MG63 (cell line): ENCODE results near the gene ZDHHC23. TPM values are rescaled to one million over a fixed set of nuclear protein-coding genes. Genes with fewer than 3 reads are reported as not detected.

Source experiments
- DNase-seq: peaks from one replicate; pipeline ENCODE4 v3.0.0-alpha.2; 2020
- H3K27me3 ChIP-seq: fragments of 250-450 bp; sonication (Bioruptor Pico); 2 replicates; pipeline ENCODE4 v1.5.1; 2020; ENCODE audit warnings: mild to moderate bottlenecking, moderate library complexity
- H3K36me3 ChIP-seq: fragments of 250-450 bp; sonication (Bioruptor Pico); 2 replicates; pipeline ENCODE4 v1.5.1; 2020; ENCODE audit warnings: mild to moderate bottlenecking, moderate library complexity
- H3K4me3 ChIP-seq: fragments of 250-450 bp; sonication (Bioruptor Pico); 2 replicates; pipeline ENCODE4 v1.5.1; 2020; ENCODE audit warnings: mild to moderate bottlenecking, moderate library complexity
- H3K9me3 ChIP-seq: fragments of 250-450 bp; sonication (Bioruptor Pico); 2 replicates; pipeline ENCODE4 v1.5.1; 2020; ENCODE audit warnings: mild to moderate bottlenecking, moderate library complexity
- total RNA-seq: library from RNA; depleted of rRNA; stranded (reverse); fragments of >200 nt; shearing (Covaris generic); gene quantifications from 2 replicates; pipeline ENCODE4 v1.2.3, GENCODE V29; 2014; ENCODE audit warnings: low replicate concordance; rRNA removed

ZDHHC23 gene
- total RNA-seq: 5.8 and 8.5 TPM in 2 replicates

- peak; percentile 86 for DNase-seq
- Histone ChIP-seq H3K27me3 (0 out of 2 replicates have a peak, but pooled peaks cover 2% of the 10 kb centered on the region), H3K9me3 (no peaks in the 10 kb centered on the region), H3K4me3 (peak within 1 kb of the TSS; percentile 54), H3K36me3 (no peaks in the 10 kb centered on the region)
Observed at GRCh38 chr3:113947372-113948014, at the start of gene ZDHHC23. Gene ZDHHC23, plus strand, starts transcription at chr3:113948013. Its CDS starts 790 bp downstream, at chr3:113948803.

GRCh38 chr3:113898892-113899291, 48.9 kb upstream of the ZDHHC23 start:
- Histone ChIP-seq H3K4me3 (no peak overlapping the region), H3K9me3 (no peaks in the 10 kb centered on the region), H3K27me3 (no peaks in the 10 kb centered on the region; the same call in none of the 2 replicates), H3K36me3 (no peaks in the 10 kb centered on the region)
- no peak for DNase-seq

GRCh38 chr3:113906568-113907140, 41.2 kb upstream of the ZDHHC23 start:
- Histone ChIP-seq H3K36me3 (no peaks in the 10 kb centered on the region), H3K27me3 (0 out of 2 replicates have a peak, but pooled peaks cover 3% of the 10 kb centered on the region), H3K4me3 (no peak overlapping the region), H3K9me3 (peaks cover 3% of the 10 kb centered on the region; the same call in 1 of the 2 replicates)
- DNase-seq: no peak

- DNase-seq: no peak
- Histone ChIP-seq H3K36me3 (no peaks in the 10 kb centered on the region), H3K27me3 (0 out of 2 replicates have a peak, but pooled peaks cover 3% of the 10 kb centered on the region), H3K9me3 (peaks cover 3% of the 10 kb centered on the region; the same call in 1 of the 2 replicates), H3K4me3 (no peak overlapping the region)
Observed at GRCh38 chr3:113908133-113908532, 39.7 kb upstream of the ZDHHC23 start.

- no peaks in the 10 kb centered on the region for H3K36me3 ChIP-seq
- H3K27me3 ChIP-seq: 0 out of 2 replicates have a peak, but pooled peaks cover 3% of the 10 kb centered on the region
- no peak for DNase-seq
- no peak overlapping the region for H3K4me3 ChIP-seq
- H3K9me3 ChIP-seq: no peaks in the 10 kb centered on the region
Observed at GRCh38 chr3:113910966-113911365, 36.8 kb upstream of the ZDHHC23 start.

- H3K36me3 ChIP-seq: no peaks in the 10 kb centered on the region
- H3K27me3 ChIP-seq: 0 out of 2 replicates have a peak, but pooled peaks cover 3% of the 10 kb centered on the region
- DNase-seq: peak; percentile 10
- H3K4me3 ChIP-seq: no peak overlapping the region
- no peaks in the 10 kb centered on the region for H3K9me3 ChIP-seq
Observed at GRCh38 chr3:113912552-113913236, 35.1 kb upstream of the ZDHHC23 start.

- no peaks in the 10 kb centered on the region for H3K36me3 ChIP-seq
- H3K4me3 ChIP-seq: no peak overlapping the region
- H3K27me3 ChIP-seq: 0 out of 2 replicates have a peak, but pooled peaks cover 3% of the 10 kb centered on the region
- no peaks in the 10 kb centered on the region for H3K9me3 ChIP-seq
- DNase-seq: peak; percentile 28
Observed at GRCh38 chr3:113914646-113915045, 33.2 kb upstream of the ZDHHC23 start.

- DNase-seq: no peak
- no peak overlapping the region for H3K4me3 ChIP-seq
- H3K36me3 ChIP-seq: no peaks in the 10 kb centered on the region
- H3K9me3 ChIP-seq: peaks cover 12% of the 10 kb centered on the region
- H3K27me3 ChIP-seq: 0 out of 2 replicates have a peak, but pooled peaks cover 4% of the 10 kb centered on the region
Observed at GRCh38 chr3:113927556-113927955, 20.3 kb upstream of the ZDHHC23 start.

GRCh38 chr3:113946831-113947230, 982 bp upstream of the ZDHHC23 start:
- Histone ChIP-seq H3K27me3 (0 out of 2 replicates have a peak, but pooled peaks cover 2% of the 10 kb centered on the region), H3K9me3 (no peaks in the 10 kb centered on the region), H3K36me3 (no peaks in the 10 kb centered on the region), H3K4me3 (peak overlapping the region; percentile 54)
- DNase-seq: no peak

GRCh38 chr3:113948015-113948917, 453 bp downstream of the ZDHHC23 start:
- peak; percentile 37 for DNase-seq
- Histone ChIP-seq H3K36me3 (no peaks in the 10 kb centered on the region), H3K9me3 (no peaks in the 10 kb centered on the region), H3K27me3 (0 out of 2 replicates have a peak, but pooled peaks cover 2% of the 10 kb centered on the region), H3K4me3 (peak overlapping the region; percentile 54)

- no peaks in the 10 kb centered on the region for H3K9me3 ChIP-seq
- no peak overlapping the region for H3K4me3 ChIP-seq
- no peaks in the 10 kb centered on the region for H3K27me3 ChIP-seq
- DNase-seq: no peak
- no peaks in the 10 kb centered on the region for H3K36me3 ChIP-seq
Observed at GRCh38 chr3:113952921-113953320, 5.1 kb downstream of the ZDHHC23 start.

GRCh38 chr3:113953677-113954076, 5.9 kb downstream of the ZDHHC23 start:
- no peaks in the 10 kb centered on the region for H3K9me3 ChIP-seq
- DNase-seq: no peak

GRCh38 chr3:113954091-113954685, 6.4 kb downstream of the ZDHHC23 start:
- Histone ChIP-seq H3K9me3 (no peaks in the 10 kb centered on the region), H3K27me3 (no peaks in the 10 kb centered on the region)
- no peak for DNase-seq

More at GRCh38 chr3:113953677-113954076, 5.9 kb downstream of the ZDHHC23 start:
- no peak overlapping the region for H3K4me3 ChIP-seq
- H3K36me3 ChIP-seq: no peaks in the 10 kb centered on the region
- H3K27me3 ChIP-seq: no peaks in the 10 kb centered on the region

GRCh38 chr3:113963879-113964278, 16.1 kb downstream of the ZDHHC23 start:
- Histone ChIP-seq H3K27me3 (no peaks in the 10 kb centered on the region), H3K36me3 (no peaks in the 10 kb centered on the region; the same call in 1 of the 2 replicates), H3K9me3 (no peaks in the 10 kb centered on the region), H3K4me3 (no peak overlapping the region)
- DNase-seq: no peak

More at GRCh38 chr3:113954091-113954685, 6.4 kb downstream of the ZDHHC23 start:
- Histone ChIP-seq H3K36me3 (no peaks in the 10 kb centered on the region), H3K4me3 (no peak overlapping the region)

- no peaks in the 10 kb centered on the region for H3K36me3 ChIP-seq
- H3K27me3 ChIP-seq: no peaks in the 10 kb centered on the region
- H3K4me3 ChIP-seq: no peak overlapping the region
- no peak for DNase-seq
- no peaks in the 10 kb centered on the region for H3K9me3 ChIP-seq
Observed at GRCh38 chr3:113966172-113966571, 18.4 kb downstream of the ZDHHC23 start.

- Histone ChIP-seq H3K27me3 (no peaks in the 10 kb centered on the region), H3K4me3 (no peak overlapping the region), H3K9me3 (peaks cover 6% of the 10 kb centered on the region), H3K36me3 (no peaks in the 10 kb centered on the region)
- DNase-seq: no peak
Observed at GRCh38 chr3:113968986-113969385, 21.2 kb downstream of the ZDHHC23 start.
